ENCODE data around the gene P2RY2.

GRCh38 chr11:73245461-73245860 is 27.4 kb downstream of the P2RY2 start:
- no peak for TF ChIP-seq CTCF (IDR thresholded peaks at IDR 0.05)
- TF ChIP-seq POLR2A (IDR thresholded peaks at IDR 0.05): no peak

All from esophagus squamous epithelium (tissue), 4 donors.